ENCODE data around the gene LNX1.

The LNX1 gene

DNA sequence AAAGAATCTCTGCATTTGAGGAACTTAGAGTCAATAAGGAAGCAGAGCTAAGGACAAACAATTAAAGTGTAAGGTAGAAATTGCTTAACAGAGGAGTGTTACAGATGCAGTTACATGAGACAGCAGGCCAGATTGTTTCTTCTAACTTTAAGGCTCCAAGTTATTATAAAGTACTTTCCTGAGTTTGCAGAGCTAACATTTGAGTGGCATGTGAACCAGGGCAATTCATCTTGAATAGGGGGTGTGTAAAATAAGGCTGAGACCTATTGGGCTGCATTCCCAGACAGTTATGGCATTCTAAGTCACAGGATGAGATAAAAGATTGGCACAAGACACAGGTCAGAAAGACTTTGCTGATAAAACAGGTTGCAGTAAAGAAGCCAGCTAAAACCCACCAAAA, 7.6 kb upstream of the LNX1 start:
- no peak for DNase-seq

DNA sequence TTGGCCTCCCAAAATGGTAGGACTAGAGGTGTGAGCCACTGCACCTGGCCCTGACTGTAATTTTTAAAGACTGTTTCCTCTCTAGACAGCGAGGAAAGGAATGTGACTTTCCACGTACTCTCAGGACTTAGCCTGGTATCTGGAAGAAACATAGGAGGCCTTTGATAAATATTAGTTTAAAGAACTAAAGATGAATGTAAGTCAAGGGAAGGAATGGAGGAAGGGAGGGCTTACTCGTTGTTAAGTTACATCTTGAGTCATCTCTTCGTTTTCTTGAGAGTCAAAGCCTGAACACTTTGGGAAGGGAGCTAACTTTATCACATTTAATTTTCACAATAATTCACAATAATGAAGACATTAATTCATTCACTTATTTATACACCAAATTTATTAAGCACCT, 7.2 kb upstream of the LNX1 start:
- no peak for DNase-seq

DNA sequence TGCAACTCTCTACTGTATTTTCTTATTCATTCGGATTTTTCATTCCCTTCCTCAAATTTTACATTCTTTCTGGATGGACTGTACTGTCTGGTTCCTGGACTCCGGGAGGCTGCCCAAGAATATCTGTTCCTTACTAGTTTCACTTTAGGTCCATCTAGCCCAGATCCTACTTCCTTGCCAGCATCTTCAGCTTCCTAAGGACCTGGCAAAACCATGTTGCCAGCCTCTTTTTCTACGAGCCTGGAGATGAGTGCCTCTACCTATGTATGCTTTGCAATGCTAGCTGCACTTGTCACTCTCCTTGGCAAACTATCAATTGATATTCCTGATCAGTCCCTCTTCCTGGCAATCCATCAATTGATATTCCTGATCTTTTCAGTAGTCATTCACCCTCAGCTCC, 5.6 kb upstream of the LNX1 start:
- DNase-seq = no peak

DNA sequence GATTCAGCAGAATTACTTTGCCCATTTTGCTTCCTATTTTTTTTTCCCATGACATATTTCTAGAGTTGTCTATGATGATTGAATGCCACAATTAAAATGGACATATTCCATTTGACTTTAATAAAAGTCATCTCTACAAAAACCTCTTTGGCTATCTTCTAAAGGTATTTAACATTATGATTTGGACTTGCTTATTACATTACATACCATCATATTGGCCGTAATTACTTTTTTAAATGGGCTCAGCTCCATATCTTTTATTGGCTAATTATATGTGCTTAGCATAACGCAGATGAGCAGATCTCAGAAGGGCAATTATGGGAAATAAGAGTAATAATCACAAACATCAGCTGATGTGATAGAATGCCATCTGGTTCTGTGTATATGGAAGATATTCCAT, 4.5 kb upstream of the LNX1 start:
- no peak for DNase-seq

DNA sequence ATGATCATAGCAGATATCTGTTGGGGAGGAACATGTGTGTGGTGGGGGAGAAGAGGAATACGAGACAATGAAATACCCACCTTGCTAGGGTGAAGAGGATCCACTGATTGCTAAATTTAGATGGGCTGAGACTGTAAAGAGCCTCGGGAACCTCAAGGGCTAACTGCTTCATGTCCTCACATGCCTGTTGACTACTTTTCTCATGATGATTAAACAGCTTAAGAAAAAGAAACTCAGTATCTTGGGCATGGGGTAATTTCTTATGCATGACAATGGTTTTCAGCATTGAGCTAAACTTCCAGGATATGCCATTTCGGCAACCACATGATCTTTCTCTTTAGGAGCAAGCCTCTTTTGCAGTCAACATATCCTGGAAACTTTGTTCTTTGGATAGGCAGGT, 3.9 kb upstream of the LNX1 start:
- no peak for DNase-seq

DNA sequence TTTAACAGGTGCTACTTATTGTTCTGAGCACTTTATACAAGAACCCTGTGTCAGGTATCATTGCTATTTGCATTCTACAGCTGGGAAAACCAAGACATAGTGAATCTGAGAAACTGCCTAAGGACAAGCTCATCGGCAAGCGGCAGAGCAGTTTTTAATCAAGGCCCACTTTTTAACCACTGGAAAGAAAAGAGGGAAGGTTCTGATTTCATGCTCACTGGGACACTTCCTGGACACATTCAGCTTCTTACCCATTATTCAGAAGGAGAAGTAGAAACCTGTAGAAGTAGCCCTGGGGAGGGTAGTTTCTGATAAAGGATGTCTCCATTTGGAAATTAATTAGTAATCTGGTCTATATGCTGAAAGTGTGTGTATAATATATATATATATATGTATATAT, 2.5 kb upstream of the LNX1 start:
- no peak for DNase-seq

DNA sequence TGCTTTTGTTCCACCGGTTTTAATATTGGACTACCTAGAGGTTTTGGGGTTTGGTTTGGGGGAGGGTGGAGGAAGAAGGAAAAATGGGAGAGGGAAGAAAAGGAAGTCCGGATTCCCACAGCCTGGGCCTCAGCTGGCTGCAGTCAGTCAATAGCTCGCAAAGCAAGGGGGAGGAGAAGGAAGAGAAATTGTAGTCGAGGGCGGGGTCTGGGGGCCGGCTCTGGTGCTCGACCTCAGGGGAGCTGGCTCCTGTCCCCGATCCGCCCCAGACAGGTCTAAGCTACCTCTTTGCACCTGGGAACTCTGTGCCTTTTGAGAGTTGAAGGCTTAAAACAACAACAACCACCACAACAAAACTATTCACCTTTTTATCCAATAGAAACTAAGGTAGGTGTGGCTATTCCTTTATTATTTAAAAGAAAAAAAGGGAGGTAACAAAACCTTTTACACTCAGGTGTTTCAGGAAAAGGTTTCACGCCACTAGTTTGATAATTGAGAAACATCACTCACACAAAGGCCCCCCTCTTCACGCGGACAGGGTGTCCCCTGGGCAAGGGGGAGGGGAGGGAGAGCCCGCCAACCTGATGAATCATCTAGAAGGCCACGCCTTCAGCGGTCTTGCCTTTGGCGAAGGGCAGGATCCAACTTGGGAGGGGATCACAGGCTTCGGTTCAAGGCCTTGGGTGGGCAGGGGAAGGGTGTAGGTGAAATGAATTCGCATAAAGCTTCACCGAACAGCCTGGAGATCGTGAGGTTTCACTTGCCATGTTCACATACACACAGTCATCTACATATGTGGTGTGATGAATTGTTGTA, 1.6 kb upstream of the LNX1 start:
- no peak for DNase-seq

DNA sequence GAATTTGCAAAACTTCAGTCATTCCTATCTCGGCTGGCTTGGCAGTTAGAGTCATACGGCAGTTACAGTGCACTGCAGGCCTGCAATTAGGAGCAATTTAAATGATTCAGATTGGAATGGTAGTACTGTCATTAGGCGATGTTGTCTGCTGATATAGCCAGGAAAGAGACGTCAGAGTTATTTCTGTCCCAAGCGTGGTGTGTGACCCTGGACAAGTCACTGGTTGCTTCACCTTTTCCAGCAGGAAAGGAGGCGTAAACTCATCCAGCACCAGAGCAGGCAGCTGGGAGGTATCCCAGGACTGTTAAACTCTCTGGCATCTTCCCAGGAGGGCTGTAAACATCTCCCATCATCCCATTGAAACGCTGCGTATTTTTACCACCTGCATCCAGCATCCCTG, 836 bp upstream of the LNX1 start:
- DNase-seq = peak; percentile 39

DNA sequence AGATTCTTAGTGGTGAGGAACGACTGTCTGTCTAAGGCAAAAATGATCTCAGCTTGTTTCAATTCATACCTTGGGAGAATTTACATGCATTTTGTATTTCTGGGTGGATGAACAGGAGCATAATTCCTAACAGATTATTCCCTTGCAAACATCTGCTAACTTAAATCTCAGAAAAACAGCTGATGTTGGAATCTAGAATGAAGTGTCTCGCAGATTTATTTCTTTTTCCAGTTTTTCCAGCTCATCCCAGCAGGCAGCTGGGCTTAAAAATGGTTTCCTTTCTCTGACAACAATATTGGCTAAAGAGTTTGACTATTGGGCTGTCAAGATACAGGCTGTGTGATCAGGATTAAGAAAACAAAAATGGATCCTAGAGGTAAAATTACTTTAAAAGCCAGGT, 1.1 kb downstream of the LNX1 start:
- DNase-seq = no peak

DNA sequence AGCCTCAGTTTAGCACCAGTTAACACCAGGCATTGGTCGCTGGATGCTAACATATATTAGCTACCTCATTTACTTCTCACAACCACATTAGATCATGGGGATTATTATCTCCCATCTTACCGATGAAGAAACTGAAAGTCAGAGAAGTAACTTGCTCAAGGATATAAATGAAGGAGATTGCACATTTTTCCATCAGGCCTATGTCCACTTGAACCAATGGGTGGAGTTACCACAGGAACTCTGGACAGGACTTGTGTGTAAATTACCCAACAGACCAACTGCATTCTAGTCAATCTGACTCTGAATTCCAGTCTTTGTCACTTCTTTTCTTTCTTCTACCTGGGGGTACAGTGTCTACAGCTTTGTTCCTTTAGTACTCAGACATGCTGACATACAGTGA, 1.8 kb downstream of the LNX1 start:
- no peak for DNase-seq

DNA sequence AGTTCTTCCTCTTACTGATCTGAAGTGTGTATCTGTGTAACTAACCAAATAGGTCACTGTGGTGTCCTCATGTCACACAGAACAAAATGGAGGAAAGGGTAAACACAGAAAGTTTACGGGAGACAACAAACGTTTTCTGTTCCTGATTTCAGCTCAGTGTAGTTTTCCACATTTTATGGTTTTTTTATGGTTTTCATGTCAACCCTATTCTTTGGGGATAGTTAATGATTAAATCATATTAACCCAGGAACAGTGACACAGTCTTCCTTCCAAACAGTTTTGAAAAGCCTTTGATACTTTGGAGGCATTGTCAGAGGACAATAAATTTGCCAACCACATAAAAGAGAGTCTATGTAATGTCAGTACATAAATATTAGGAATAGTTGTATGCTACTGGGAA, 4.2 kb downstream of the LNX1 start:
- DNase-seq = peak; percentile 50

DNA sequence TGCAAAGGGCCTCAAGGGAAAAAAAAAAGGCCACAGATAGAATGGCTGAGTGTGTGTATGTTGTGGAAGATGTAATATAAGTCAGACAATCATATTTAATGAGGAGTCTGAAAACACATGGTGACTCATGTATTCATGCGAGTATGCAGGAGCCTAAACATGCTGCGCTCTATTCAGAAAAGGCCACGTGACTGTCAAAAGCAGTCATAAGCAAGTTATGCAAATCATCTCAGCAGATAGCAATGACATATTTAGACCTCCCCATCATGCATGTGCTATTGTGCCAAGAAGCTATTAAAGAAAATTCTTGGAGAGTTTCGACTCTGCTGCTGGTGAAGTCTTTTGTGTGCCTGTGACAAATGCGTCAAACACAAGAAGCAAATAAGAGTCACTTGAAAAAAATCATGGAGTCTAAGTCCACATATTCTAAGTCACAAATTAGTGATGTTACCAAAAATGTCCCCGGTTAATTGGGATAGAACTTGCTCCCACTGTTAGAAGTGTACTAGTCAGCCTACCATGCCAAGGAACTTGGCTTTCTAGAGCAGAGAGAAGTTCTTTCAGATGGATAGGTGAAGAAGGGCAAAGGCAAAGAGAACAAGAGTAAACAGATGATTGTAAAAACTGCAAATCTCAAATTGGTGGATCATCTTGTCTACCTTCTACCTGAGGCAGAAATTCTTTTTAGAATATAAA, 5.0 kb downstream of the LNX1 start:
- DNase-seq = peak; percentile 99

DNA sequence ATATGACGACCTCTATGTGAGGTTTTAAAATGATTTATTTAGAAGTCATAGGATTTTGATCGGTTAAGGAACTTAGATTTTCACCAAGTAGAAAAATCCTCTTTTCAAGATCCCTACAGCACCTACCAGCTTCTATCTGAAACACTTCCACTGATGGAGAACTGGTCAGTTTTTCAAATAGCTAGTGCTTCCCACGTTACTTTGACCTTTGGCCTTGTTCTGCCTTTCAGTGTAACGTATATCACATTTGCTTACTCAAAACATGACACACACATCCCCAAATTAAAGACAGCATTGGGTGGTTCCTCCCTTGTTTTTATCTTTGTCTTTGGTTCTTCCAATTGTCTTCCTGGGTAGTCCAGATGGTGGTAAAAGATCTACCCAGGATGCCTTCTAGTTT, 6.6 kb downstream of the LNX1 start:
- no peak for DNase-seq

DNA sequence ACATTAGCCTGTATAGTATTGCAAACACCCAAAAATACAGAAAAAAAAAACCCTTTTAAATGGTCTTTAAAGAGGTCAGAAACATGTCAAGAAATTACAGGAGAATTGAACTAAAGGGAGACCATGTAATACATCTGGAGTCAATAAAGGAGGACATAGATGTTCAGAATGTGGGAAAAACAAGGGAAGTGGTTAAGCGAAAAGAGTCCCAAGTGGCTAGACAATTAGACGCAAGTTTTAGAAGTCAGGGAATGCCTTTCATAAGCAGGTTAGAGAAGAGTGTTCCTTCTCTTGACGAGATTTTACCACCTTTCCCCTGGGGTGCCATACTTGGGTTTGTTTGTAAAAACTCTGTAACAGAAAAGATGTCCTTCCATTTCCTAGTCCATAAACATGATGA, 7.8 kb downstream of the LNX1 start:
- DNase-seq = peak; percentile 54

DNA sequence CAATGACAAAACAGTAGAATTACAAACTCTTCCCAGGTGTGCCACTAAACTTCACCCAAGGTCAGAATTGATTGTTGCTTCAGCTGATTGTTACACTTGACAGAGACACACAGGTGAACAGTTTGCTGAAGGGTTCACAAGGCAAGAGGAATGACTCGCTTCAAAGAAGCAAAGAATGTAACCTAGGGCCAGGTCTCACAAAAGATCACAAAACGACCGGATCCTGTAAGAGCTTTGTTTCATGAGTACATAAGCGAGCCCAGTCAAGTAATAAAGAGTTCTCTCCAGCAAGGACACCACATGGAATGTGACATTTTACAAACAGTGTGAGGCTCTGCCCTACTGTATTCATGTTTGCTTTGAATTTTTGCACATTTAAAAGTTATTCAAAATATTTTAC, 9.1 kb downstream of the LNX1 start:
- no peak for DNase-seq

DNA sequence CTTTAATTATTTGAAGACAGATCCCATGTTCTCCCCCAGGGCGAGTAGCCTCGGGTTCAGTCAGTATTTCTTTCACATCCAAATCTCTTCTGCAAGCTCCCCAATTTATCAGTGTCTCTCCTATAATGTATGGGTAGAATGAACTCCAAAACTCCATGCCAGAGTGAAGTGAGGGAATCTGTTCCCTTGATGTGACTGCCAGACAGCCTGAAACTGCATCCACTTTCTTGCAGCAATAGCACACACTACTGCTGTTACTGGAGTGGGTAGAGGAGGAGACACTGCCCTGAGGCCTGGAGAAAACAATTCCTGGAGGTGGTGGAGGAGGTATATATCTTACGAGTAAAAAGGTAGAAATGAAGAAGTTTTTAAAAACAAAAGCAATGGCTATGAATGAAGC, 11.0 kb downstream of the LNX1 start:
- DNase-seq = no peak

DNA sequence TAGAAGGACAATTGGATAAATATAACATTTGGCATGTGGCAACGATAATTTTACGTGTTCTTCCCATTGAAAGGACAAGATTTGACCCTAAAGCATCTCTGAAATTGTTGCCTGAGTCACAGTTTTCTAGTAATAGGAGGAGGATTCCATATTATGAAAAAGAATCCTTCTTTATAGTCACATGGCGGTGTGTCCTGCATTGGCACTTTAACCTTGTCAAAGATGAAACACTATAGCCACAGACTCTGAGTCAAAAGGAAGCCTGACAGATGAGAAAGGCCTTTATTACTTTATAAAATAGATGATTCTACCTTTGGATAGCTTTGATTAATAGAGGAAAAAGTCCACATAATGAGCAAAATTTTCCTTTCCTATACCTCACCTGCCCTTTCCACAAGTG, 11.5 kb downstream of the LNX1 start:
- no peak for DNase-seq

DNA sequence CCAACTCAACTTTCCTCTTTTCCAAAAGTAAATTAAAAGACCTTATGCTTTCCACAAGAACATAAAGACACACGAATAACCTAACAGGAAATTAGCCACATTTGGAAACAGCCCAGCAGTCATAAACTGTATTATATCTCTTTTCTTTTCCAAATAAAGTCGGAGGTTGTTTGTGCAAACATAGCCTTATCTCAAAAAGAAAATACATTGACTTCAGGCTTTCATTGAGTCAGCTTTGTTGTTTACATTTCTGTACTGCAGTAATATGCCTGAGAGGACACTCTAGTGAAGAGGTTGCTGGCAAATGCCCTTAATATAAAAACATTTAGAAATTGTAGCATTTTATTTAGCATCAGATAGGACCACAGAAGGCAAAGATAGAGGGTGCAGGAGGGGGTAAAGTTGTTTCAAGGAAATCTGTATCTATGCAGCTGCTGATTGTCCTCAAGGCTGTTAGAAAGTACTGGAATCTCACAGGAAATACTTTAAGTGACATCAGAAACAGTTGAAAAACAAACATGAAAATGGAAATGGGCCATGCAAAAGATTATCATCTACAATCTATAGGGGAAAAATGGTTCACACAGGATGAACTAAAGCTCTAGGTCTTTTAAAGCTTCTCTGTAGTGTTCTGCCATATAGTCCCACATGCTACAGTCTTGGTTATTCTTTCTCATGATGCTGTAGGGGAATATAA, 14.5 kb downstream of the LNX1 start:
- DNase-seq = peak; percentile 42

DNA sequence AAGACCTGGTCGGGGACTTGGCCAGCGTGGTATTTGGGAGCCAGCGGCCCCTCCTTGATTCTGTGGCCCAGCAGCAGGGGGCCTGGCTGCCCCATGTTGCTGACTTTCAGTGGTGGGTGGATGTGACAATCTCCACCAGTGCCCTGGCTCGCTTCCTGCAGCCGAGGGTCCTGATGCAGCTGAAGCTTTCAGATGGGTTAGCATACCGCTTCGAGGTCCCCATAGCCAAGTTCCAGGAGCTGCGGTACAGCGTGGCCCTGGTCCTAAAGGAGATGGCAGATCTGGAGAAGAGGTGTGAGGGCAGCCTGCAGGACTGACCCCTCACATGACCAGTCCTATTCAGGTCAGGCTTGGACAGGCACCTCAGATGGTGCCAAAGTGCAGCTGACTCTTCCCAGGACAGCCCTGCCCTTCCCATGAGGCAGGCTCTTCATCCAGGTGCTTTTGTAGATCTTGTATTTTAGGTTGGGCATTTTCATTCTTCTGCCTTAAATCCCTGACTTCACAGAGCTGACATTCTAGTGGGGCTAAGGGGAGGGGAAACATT, 15.1 kb downstream of the LNX1 start:
- DNase-seq = no peak

DNA sequence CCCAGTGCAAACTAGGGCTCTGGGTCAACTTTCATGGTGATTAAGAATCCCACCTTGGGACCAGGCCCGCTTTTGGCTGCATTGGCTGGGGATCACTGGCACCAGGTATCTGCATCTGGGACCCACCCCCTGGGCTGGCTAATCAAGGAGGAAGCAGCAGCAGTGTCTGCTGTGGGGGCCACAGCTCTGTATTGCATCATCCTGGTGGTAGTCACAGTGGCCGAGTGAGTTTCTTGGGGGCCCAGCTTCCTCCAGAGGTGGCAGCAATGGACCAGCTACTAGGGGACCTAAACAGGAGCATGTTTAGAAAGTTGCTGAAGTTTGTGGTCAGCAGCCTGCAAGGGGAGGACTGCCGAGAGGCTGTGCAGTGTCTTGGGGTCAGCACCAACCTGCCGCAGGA, 15.7 kb downstream of the LNX1 start:
- no peak for DNase-seq

DNA sequence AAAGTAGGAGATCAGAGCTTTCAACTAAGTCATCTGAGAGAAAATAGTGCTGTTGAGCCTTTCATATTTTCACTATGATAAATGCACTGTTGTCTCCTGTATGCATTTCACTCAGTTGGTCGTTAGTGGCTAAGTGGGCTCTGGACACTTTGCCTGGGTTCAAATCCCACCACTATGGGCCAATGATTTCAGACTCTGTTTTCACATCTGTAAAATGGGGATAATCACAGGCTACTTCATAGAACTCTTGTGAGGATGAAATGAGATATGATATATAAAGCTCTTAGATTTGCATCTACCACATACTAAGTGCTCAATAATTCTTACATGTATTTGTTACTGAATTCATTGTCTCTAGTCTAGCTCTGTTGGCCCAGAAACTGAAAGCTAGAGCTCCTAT, 16.8 kb downstream of the LNX1 start:
- DNase-seq = no peak

DNA sequence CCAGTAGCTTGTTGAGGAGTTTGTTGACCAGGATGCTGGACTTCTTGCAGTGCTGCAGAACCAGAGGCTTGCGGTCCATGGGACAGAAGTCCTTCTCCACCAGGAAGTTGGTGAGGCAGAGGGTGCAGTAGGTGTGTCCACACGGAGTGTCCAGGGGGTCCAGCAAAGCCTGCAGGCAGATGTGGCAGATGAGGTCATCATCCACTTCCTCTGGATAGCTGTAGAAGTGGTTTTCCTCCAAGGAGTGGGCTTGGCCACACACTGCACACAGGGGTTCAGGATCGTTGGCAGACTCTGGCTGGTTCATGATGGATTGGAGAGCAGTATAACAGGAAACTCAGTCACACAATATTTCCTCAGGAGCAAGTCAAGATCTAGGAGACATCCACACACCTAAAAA, 17.6 kb downstream of the LNX1 start:
- no peak for DNase-seq

DNA sequence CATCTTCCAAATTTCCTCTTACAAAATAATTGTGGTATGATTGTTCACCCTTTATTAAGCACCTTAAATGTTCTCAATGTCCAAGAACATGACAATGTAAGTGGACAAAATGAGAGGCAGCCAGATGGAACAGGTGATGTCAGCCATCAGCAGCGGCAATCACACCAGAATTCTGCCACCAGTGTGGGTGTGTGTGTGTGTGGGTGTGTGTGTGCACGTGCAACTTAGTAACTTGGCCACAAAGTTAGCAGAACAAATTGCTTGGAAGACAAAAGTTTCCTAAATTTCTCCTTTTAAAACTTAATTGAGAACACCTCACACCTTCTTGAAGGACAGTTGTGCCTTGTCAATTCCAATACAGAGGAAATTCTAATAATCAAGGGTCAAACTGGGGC, 18.7 kb downstream of the LNX1 start:
- no peak for DNase-seq
